Measurements from ENCODE around the gene TYMP.

The TYMP gene

DNA sequence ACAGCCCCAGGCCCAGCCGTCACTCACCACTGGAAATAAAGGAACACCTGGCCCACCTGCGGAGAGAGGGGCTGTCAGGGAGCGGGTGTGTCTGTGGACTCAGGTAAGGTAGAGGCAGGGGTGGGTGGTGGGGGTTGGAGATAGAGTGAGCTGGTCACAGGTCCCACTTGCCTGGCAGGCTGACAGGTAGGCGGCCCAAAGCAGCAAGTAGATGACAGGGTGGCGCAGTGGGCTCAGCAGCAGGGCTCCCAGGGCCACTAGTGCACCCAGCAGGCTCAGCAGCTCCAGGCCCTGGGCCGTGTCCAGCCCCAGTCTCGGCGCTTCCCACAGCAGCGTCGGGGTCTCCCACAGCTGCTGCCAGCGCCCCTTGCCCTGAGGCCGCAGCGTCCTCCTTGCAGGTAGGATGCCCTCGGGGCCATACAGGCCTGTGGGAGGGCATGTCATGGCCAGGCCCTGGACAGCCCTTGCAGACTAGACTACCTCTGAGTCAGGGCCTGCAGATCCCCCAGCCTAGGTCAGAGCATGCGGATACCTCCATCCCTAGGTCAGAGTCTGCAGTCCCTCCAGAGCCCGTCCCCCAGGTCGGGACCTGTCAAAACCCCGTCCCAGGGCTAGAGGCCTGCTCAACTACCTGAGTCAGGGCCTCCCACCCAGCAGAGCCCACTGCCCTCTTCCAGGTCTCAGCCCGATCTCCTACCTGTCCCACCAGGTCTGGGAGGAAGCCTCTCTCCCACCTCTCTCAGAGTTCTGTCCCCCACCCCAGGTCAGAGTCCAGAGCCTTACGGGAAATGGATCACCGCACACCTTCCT, 23.0 kb downstream of the TYMP start:
- Histone ChIP-seq H3K9ac (ENCODE audit: low read length) (peak overlapping the region; percentile 93), H3K4me1 (ENCODE audit: insufficient read depth, low read length) (peaks cover 22% of the 10 kb centered on the region), H3K27ac (ENCODE audit: low read depth, low read length) (peak overlapping the region; percentile 87), H3K27me3 (ENCODE audit: control insufficient read depth in 1 of 2, insufficient read depth in 2 of 2, low read length in 2 of 2) (no peaks in the 10 kb centered on the region), H3K9me3 (ENCODE audit: low read length) (no peaks in the 10 kb centered on the region), H3K36me3 (ENCODE audit: insufficient read depth, low read length) (peaks cover 21% of the 10 kb centered on the region), H3K4me3 (ENCODE audit: low read depth in 1 of 2, low read length in 2 of 2) (peak overlapping the region; percentile 96 to 99)

DNA sequence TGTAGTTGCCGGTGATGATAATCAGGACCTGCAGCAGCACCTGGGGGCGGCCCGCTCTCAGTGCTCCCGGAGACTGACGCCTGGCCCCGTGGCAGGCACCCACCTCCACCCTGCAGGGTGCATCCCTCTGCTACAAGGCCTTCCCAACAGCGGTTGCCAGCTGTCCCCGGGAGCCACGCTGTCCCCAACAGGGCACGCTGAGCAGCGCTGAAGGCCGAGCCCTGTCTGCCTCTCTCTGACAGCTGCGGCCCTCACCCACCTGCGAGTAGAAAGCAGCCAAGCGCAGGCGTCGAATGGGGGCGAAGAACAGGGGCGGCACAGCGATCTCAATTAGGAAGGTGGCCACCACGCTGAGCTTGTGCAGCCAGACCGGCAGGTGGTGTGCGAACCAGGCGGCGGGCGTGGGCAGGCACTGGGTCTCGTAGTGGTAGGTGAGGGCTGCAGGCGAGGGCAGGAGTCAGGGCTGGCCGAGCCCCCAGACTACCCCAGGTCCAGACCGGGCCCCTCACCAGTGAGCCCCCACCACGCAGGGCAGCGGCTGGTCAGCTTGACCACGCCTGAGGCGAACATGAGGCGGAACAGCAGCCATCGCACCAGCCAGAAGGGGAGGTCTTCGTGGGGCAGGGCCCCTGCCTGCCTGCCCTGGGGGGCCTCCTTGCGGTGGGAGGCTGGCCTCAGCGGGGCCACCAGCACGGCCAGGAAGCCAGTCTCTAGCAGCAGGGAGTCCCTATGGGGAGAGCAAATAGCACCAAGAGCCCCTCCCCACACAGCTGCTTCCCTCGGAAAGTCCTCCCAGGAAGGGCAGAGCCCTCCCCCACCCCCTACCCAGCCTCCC, 23.8 kb downstream of the TYMP start:
- H3K4me3 ChIP-seq (ENCODE audit: low read depth in 1 of 2, low read length in 2 of 2): peak overlapping the region; percentile 96 to 99
- no peaks in the 10 kb centered on the region for H3K27me3 ChIP-seq (ENCODE audit: control insufficient read depth in 1 of 2, insufficient read depth in 2 of 2, low read length in 2 of 2)
- peak overlapping the region; percentile 93 for H3K9ac ChIP-seq (ENCODE audit: low read length)
- H3K36me3 ChIP-seq (ENCODE audit: insufficient read depth, low read length): peaks cover 21% of the 10 kb centered on the region
- no peak overlapping the region for H3K27ac ChIP-seq (ENCODE audit: low read depth, low read length)
- no peaks in the 10 kb centered on the region for H3K9me3 ChIP-seq (ENCODE audit: low read length)
- H3K4me1 ChIP-seq (ENCODE audit: insufficient read depth, low read length): peaks cover 22% of the 10 kb centered on the region

DNA sequence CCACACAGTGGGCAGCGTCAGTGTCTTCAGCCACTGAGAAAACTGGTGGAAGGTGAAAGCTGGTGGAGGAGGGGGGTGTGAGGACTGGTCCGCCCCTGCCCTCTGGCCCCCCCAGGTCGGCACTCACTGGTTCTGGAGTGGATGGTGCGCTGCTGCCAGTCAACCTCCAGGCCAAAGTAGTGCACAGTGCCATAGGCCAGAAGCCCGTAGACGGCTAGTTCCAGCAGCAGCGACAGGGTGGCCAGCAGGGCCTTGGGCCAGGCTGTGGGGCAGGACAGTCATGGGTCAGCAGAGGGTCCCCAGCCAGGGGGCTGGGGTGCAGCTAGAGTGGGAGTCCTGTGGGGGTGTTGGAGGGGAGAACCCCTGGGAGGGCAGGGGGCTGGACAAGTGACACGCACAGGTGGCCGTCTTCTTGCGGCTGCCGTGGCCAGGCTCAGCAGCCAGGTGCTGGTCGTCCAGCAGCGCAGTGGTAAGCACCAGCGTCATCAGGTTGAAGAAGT, 24.5 kb downstream of the TYMP start:
- Histone ChIP-seq H3K4me3 (ENCODE audit: low read depth in 1 of 2, low read length in 2 of 2) (no peak overlapping the region), H3K36me3 (ENCODE audit: insufficient read depth, low read length) (peaks cover 21% of the 10 kb centered on the region), H3K27ac (ENCODE audit: low read depth, low read length) (no peak overlapping the region)

DNA sequence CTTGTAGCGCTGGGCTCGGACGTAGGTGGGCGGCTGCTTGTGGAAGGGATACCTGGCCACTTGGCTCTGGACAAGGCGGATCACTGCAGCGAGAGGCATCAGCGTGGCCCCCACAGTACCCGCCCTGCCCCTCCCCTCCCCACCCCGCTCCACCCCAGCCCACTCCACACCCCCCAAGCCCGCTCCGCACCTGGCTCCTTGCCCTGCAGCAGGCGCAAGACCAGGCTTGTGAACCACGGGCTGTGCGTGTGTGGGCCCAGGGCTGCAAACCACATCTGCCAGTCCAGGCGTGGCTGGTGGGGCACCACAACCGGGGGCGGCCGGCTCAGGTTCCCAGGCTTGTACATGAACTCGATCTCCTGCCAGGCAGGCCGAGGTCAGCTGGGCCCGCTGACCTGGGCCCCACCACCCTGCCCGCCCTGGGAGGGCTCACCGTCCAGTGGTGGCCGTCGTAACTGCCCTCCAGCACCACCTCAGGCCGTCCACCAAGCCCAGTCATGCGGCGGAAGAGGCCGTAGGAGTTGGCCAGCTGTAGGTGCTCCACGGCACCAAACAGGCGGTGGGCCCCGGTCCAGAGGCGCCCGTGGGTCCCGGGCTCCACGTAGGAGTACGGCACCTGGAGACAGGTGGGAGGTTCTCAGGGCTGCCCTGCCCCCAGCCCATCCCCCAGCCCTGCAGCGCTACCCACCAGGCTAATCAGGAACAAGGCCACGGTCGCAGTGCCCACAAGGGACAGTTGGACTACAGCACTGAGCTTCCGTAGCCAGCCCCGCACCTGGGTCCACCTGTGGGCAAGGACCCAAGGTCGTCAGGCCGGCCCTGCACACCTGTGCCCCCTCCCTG, 25.2 kb downstream of the TYMP start:
- peaks cover 21% of the 10 kb centered on the region for H3K36me3 ChIP-seq (ENCODE audit: insufficient read depth, low read length)
- H3K27ac ChIP-seq (ENCODE audit: low read depth, low read length): no peak overlapping the region
- H3K9me3 ChIP-seq (ENCODE audit: low read length): no peaks in the 10 kb centered on the region
- H3K27me3 ChIP-seq (ENCODE audit: control insufficient read depth in 1 of 2, insufficient read depth in 2 of 2, low read length in 2 of 2): no peaks in the 10 kb centered on the region
- no peak overlapping the region for H3K9ac ChIP-seq (ENCODE audit: low read length)
- H3K4me3 ChIP-seq (ENCODE audit: low read depth in 1 of 2, low read length in 2 of 2): no peak overlapping the region
- H3K4me1 ChIP-seq (ENCODE audit: insufficient read depth, low read length): peaks cover 22% of the 10 kb centered on the region

More for the DNA sequence above, 24.5 kb downstream of the TYMP start:
- H3K27me3 ChIP-seq (ENCODE audit: control insufficient read depth in 1 of 2, insufficient read depth in 2 of 2, low read length in 2 of 2): no peaks in the 10 kb centered on the region
- peaks cover 22% of the 10 kb centered on the region for H3K4me1 ChIP-seq (ENCODE audit: insufficient read depth, low read length)
- H3K9ac ChIP-seq (ENCODE audit: low read length): no peak overlapping the region
- H3K9me3 ChIP-seq (ENCODE audit: low read length): no peaks in the 10 kb centered on the region

DNA sequence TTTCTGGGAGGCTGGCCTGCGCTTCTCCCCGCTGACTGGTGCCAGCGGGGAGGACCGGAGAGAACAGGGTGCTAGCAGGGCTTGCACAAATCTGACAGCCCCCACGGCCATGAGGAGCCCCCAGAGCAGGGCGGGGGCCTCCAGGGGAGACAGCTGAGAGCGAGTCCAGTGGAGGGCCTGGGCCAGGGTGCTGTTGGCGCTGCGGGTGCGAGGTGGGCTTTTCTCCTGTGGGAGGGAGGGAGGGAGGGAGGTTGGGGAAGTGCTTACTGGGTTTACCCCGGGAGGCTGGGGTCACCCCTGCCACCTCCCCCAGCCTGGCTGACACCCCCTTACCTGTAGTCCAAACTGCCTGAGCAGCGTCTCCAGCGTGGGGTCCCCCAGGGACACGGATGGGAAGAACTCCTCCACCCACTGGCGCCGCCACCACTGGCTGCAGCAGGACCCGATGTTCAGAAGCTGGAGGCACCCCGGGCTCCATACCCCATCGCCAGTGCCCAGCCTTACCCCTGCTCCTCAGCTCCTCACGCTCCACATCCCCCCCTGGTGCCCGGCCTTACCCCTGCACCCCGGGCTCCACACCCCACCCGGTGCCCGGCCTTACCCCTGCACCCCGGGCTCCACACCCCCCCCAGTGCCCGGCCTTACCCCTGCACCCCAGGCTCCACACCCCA, 26.2 kb downstream of the TYMP start:
- Histone ChIP-seq H3K4me1 (ENCODE audit: insufficient read depth, low read length) (peaks cover 14% of the 10 kb centered on the region), H3K27ac (ENCODE audit: low read depth, low read length) (no peak overlapping the region), H3K27me3 (ENCODE audit: control insufficient read depth in 1 of 2, insufficient read depth in 2 of 2, low read length in 2 of 2) (no peaks in the 10 kb centered on the region), H3K9me3 (ENCODE audit: low read length) (no peaks in the 10 kb centered on the region), H3K9ac (ENCODE audit: low read length) (no peak overlapping the region), H3K4me3 (ENCODE audit: low read depth in 1 of 2, low read length in 2 of 2) (no peak overlapping the region), H3K36me3 (ENCODE audit: insufficient read depth, low read length) (peaks cover 21% of the 10 kb centered on the region)

DNA sequence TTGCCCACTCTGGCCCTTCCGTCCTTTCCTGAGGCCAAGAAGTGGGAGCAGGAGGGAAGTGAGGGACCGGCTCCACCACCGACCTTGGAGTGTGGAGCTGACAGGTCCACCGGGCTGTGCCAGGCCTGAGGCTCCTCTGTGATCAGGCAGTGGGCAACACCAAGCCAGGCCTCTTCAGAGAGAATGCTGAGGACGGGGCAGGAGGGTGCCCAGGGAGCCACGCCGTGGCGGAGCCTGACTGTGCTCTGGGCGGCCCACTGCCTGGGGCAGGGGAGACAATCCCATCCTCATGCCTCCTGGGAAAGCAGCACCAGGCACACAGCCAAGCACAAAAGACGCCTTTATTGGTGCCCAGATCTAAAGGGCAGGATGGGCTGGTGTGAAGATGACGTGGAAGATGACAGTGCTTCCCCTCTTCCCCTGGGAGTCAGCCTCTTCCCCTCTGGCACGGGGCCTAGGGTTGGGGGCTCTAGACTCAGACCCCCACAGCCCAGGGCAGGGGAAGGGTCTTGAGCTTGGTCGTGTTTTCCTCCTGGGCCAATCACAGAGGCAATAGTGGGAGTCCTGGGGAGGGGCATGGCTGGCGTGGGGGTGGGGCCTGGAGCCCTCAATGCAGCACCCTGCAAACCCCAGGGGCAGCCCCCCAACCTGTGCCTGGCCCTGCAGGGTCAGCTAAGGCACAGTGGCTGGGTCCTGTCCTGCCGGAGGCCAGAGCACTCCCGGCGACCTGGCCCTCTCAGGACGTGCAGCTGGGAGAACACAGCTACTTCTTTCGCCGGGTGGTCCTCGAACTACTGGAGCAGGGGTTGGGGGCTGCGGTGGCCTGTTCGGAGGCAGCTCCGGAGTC, 27.0 kb downstream of the TYMP start:
- Histone ChIP-seq H3K4me3 (ENCODE audit: low read depth in 1 of 2, low read length in 2 of 2) (no peak overlapping the region), H3K4me1 (ENCODE audit: insufficient read depth, low read length) (peaks cover 12% of the 10 kb centered on the region), H3K27me3 (ENCODE audit: control insufficient read depth in 1 of 2, insufficient read depth in 2 of 2, low read length in 2 of 2) (no peaks in the 10 kb centered on the region), H3K36me3 (ENCODE audit: insufficient read depth, low read length) (peaks cover 21% of the 10 kb centered on the region), H3K27ac (ENCODE audit: low read depth, low read length) (no peak overlapping the region), H3K9me3 (ENCODE audit: low read length) (no peaks in the 10 kb centered on the region), H3K9ac (ENCODE audit: low read length) (no peak overlapping the region)

DNA sequence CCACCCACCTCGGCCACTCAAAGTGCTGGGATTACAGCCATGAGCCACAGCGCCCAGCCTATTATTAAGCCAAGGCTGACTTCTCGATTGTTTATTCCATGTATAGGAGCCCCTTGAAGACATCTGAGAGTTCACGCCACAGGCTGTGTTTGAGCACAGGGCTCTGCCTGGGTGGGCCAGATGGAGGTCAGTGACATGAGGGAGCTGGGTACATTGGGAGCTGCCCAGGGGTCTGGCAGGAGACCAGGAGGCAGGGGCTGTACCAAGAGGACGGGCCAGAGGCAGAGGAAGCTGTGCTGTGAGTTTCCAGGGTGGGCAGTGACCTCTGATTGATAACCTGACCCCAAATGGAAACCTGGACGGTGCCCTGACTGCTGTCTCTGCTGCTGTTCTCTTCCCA, 27.7 kb downstream of the TYMP start:
- peaks cover 12% of the 10 kb centered on the region for H3K4me1 ChIP-seq (ENCODE audit: insufficient read depth, low read length)
- H3K36me3 ChIP-seq (ENCODE audit: insufficient read depth, low read length): peaks cover 21% of the 10 kb centered on the region
- no peaks in the 10 kb centered on the region for H3K9me3 ChIP-seq (ENCODE audit: low read length)
- H3K4me3 ChIP-seq (ENCODE audit: low read depth in 1 of 2, low read length in 2 of 2): no peak overlapping the region
- H3K27me3 ChIP-seq (ENCODE audit: control insufficient read depth in 1 of 2, insufficient read depth in 2 of 2, low read length in 2 of 2): no peaks in the 10 kb centered on the region
- no peak overlapping the region for H3K9ac ChIP-seq (ENCODE audit: low read length)
- no peak overlapping the region for H3K27ac ChIP-seq (ENCODE audit: low read depth, low read length)

DNA sequence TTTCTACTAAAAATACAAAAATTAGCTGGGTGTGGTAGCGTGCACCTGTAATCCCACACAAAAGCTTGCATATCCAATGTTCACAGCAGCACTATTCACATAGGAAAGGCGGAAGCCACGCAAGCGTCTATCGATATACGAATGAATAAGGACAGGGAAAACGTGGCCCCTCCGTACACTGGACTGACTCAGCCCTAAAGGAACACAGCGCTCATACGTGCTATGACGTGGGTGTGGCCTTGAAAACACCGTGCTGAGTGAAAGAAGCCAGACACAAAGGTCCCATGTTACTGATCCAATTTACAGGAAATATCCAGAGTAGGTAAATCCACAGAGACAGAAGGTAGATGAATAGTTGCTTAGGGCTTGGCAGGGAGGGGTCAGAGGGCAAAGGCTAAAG, 29.4 kb downstream of the TYMP start:
- Histone ChIP-seq H3K9ac (ENCODE audit: low read length) (no peak overlapping the region), H3K4me1 (ENCODE audit: insufficient read depth, low read length) (no peaks in the 10 kb centered on the region), H3K9me3 (ENCODE audit: low read length) (no peaks in the 10 kb centered on the region), H3K4me3 (ENCODE audit: low read depth in 1 of 2, low read length in 2 of 2) (no peak overlapping the region), H3K36me3 (ENCODE audit: insufficient read depth, low read length) (peaks cover 16% of the 10 kb centered on the region), H3K27me3 (ENCODE audit: control insufficient read depth in 1 of 2, insufficient read depth in 2 of 2, low read length in 2 of 2) (no peaks in the 10 kb centered on the region), H3K27ac (ENCODE audit: low read depth, low read length) (no peak overlapping the region)

DNA sequence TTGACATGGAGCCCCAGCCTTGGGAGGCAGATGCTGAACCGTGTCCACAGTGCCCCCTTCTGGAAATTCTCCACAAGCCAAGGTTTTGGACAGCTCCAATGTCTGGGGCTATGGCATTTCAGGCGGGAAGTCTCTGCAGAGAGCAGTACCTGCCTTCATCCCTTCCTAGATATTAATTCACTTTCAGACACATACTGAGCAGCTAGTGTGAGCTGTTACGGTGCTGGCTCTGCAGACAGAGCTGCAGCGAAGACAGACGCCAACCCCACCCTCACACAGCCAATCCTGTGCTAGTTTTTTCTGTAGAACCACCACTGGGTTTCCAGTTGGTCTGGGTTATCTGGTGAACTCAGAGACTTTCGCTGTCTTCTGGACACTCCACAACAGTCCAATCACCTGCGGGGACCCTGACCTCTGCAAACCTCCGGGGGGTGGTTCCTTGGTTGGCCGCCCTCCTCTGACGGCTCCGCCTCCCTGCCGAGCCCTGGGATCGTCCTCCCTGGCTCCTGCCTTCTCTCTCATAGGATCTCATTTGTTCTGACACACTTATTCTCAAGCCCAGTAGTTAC, 31.4 kb downstream of the TYMP start:
- no peaks in the 10 kb centered on the region for H3K9me3 ChIP-seq (ENCODE audit: low read length)
- peaks cover 8% of the 10 kb centered on the region for H3K36me3 ChIP-seq (ENCODE audit: insufficient read depth, low read length)
- H3K9ac ChIP-seq (ENCODE audit: low read length): no peak overlapping the region
- no peak overlapping the region for H3K4me3 ChIP-seq (ENCODE audit: low read depth in 1 of 2, low read length in 2 of 2)
- H3K4me1 ChIP-seq (ENCODE audit: insufficient read depth, low read length): no peaks in the 10 kb centered on the region
- H3K27ac ChIP-seq (ENCODE audit: low read depth, low read length): no peak overlapping the region
- H3K27me3 ChIP-seq (ENCODE audit: control insufficient read depth in 1 of 2, insufficient read depth in 2 of 2, low read length in 2 of 2): no peaks in the 10 kb centered on the region

DNA sequence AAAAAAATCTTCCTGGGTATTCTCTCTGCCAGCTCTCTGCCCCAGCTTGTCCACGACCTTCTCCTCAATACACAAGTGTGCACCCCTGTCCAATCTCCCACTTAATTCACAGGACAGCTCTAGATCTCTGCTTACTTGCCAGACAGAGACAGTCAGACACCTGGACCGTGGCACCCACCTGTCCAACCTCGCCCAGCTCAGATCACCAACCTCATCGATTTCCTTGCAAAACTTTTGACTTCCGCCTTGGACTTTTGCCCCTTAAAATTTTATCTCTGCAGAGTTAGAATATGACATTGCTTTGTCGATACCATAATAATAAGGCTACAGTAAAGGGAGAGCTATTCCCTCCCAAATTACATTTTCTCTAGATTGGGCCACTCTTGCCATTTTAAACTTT, 32.7 kb downstream of the TYMP start:
- H3K4me1 ChIP-seq (ENCODE audit: insufficient read depth, low read length): no peaks in the 10 kb centered on the region
- H3K9me3 ChIP-seq (ENCODE audit: low read length): no peaks in the 10 kb centered on the region
- no peak overlapping the region for H3K4me3 ChIP-seq (ENCODE audit: low read depth in 1 of 2, low read length in 2 of 2)
- no peak overlapping the region for H3K9ac ChIP-seq (ENCODE audit: low read length)
- H3K27ac ChIP-seq (ENCODE audit: low read depth, low read length): no peak overlapping the region
- no peaks in the 10 kb centered on the region for H3K36me3 ChIP-seq (ENCODE audit: insufficient read depth, low read length)
- no peaks in the 10 kb centered on the region for H3K27me3 ChIP-seq (ENCODE audit: control insufficient read depth in 1 of 2, insufficient read depth in 2 of 2, low read length in 2 of 2)
